K562 (cell line): ENCODE measurements around the gene CCDC127. TPM values are rescaled to one million over a fixed set of nuclear protein-coding genes. Genes with fewer than 3 reads are reported as not detected.

ENCODE experiments used
- EZH2 ChIP-seq: IDR thresholded peaks from 2 replicates; pipeline ENCODE4 v1.6.1; 2012; ENCODE audit warnings: low read depth, mild to moderate bottlenecking, inconsistent platforms, low read length, borderline replicate concordance
- HDAC1 ChIP-seq, 2 experiments: fragments of 450-650 bp; IDR thresholded peaks; 2 replicates each; pipeline ENCODE4 v1.6.1; 2016 to 2017; ENCODE audit warnings: inconsistent platforms in 1 of 2, mild to moderate bottlenecking in 1 of 2, moderate library complexity in 1 of 2
- HEY1 ChIP-seq: fragments of 250-450 bp; sonication (Bioruptor Pico); IDR thresholded peaks from 2 replicates; pipeline ENCODE4 v1.5.0; 2020; ENCODE audit warnings: mild to moderate bottlenecking, moderate library complexity, borderline replicate concordance
- HNRNPLL ChIP-seq: fragments of 200-400 bp; formaldehyde crosslinking; IDR thresholded peaks from 2 replicates; pipeline ENCODE4 v1.6.1; 2017; ENCODE audit warnings: low read length, low read depth, mild to moderate bottlenecking; ENCODE audit not compliant: poor library complexity, severe bottlenecking
- HSF4 ChIP-seq: fragments of 250-450 bp; sonication (Bioruptor Pico); IDR thresholded peaks from 2 replicates; pipeline ENCODE4 v2.1.2; 2022; ENCODE audit warnings: mild to moderate bottlenecking, moderate library complexity, borderline replicate concordance
- ILK ChIP-seq: fragments of 450-650 bp; IDR thresholded peaks from 2 replicates; pipeline ENCODE4 v1.6.1; 2016; ENCODE audit warnings: missing genetic modification characterization, low read depth, mild to moderate bottlenecking, missing compliant biosample characterization, moderate library complexity, borderline replicate concordance
- NEUROD1 ChIP-seq: fragments of 150-350 bp; IDR thresholded peaks from 2 replicates; pipeline ENCODE4 v1.6.1; 2014; ENCODE audit warnings: borderline replicate concordance, low read length, low read depth; ENCODE audit not compliant: partially characterized antibody
- NONO ChIP-seq, 2 experiments: fragments of 200-400 bp in 1 of 2; fragments of 450-650 bp in 1 of 2; formaldehyde crosslinking in 1 of 2; IDR thresholded peaks; 2 replicates each; pipeline ENCODE4 v1.6.1; 2017; ENCODE audit warnings: low read depth in 2 of 2, mild to moderate bottlenecking in 2 of 2, moderate library complexity in 2 of 2, low read length in 1 of 2
- RBM17 ChIP-seq: fragments of 200-400 bp; formaldehyde crosslinking; IDR thresholded peaks from 2 replicates; pipeline ENCODE4 v1.6.1; 2017; ENCODE audit warnings: low read depth, mild to moderate bottlenecking, low read length, borderline replicate concordance
- U2AF1 ChIP-seq: fragments of 200-400 bp; formaldehyde crosslinking; optimal IDR thresholded peaks from 2 replicates; pipeline ENCODE3; 2017; ENCODE audit warnings: mild to moderate bottlenecking, low read depth, low read length, moderate library complexity
- WHSC1 ChIP-seq: IDR thresholded peaks from one replicate; pipeline ENCODE4 v1.6.1; 2012; ENCODE audit warnings: low read length, control low read depth, inconsistent platforms
- ZBTB1 ChIP-seq: sonication (generic); formaldehyde crosslinking; IDR thresholded peaks from 2 replicates; pipeline ENCODE4 v1.8.1; 2023; ENCODE audit warnings: missing genetic modification reagents, low read depth, mild to moderate bottlenecking, borderline replicate concordance
- ZKSCAN3 ChIP-seq: fragments of 250-450 bp; sonication (Bioruptor Pico); IDR thresholded peaks from 2 replicates; pipeline ENCODE4 v1.4.0; 2020
- ZNF695 ChIP-seq: fragments of 450-650 bp; formaldehyde crosslinking; IDR thresholded peaks from 2 replicates; pipeline ENCODE4 v1.4.0; 2020; ENCODE audit warnings: mild to moderate bottlenecking, moderate library complexity
- polyA plus RNA-seq, 8 experiments: library from polyadenylated mRNA; depleted of rRNA in 4 of 8; stranded (reverse) in 5 of 8; unstranded in 3 of 8; fragments of >200 nt; fragmentation: Nextera tagmentation in 2 of 8; fragmentation: Illumina TruSeq in 1 of 8; extraction: Ambion mirVana in 2 of 8; extraction: Trizol in 1 of 8; gene quantifications; 2 replicates each; pipeline versions ENCODE4 v1.2.1 to v1.2.3, GENCODE V29; 2011 to 2014; ENCODE audit warnings: inconsistent platforms in 1 of 8, missing spikeins in 1 of 8
- total RNA-seq, 7 experiments: library from RNA; depleted of rRNA in 6 of 7; stranded (reverse); fragments of >200 nt in 6 of 7; fragmentation: Illumina TruSeq in 2 of 7; extraction: Trizol in 2 of 7; gene quantifications; 2 replicates each; pipeline versions ENCODE4 v1.2.1 to v1.2.3, GENCODE V29; 2011 to 2021; ENCODE audit warnings: low replicate concordance in 1 of 7
- TF ChIP-seq, protein P1 (sequence below), 2 experiments: IDR thresholded peaks; 2 replicates each; pipeline ENCODE4 v1.6.1; 2011; ENCODE audit warnings: borderline replicate concordance in 1 of 2, control low read depth in 1 of 2, low read depth in 1 of 2, low read length in 1 of 2, mild to moderate bottlenecking in 1 of 2, mixed read lengths in 1 of 2, moderate library complexity in 1 of 2; ENCODE audit not compliant: insufficient read depth in 1 of 2, insufficient read length in 1 of 2, poor library complexity in 1 of 2, severe bottlenecking in 1 of 2; ENCODE audit errors: extremely low read depth in 1 of 2
- TF ChIP-seq, protein P2 (sequence below): fragments of 250-450 bp; sonication (Bioruptor Pico); IDR thresholded peaks from 2 replicates; pipeline ENCODE4 v1.4.0; 2020
- TF ChIP-seq, protein P3 (sequence below): IDR thresholded peaks from 3 replicates; pipeline ENCODE4 v1.6.1; 2011; ENCODE audit warnings: borderline replicate concordance, mild to moderate bottlenecking; ENCODE audit not compliant: insufficient read length, insufficient read depth

The CCDC127 gene
- total and polyA plus RNA-seq, 9 of the 15 experiments (the other 6 are each of a cell fraction or from before 2014, with no cell fraction given), result 2.7 to 4.5 (median 4.1) TPM

DNA sequence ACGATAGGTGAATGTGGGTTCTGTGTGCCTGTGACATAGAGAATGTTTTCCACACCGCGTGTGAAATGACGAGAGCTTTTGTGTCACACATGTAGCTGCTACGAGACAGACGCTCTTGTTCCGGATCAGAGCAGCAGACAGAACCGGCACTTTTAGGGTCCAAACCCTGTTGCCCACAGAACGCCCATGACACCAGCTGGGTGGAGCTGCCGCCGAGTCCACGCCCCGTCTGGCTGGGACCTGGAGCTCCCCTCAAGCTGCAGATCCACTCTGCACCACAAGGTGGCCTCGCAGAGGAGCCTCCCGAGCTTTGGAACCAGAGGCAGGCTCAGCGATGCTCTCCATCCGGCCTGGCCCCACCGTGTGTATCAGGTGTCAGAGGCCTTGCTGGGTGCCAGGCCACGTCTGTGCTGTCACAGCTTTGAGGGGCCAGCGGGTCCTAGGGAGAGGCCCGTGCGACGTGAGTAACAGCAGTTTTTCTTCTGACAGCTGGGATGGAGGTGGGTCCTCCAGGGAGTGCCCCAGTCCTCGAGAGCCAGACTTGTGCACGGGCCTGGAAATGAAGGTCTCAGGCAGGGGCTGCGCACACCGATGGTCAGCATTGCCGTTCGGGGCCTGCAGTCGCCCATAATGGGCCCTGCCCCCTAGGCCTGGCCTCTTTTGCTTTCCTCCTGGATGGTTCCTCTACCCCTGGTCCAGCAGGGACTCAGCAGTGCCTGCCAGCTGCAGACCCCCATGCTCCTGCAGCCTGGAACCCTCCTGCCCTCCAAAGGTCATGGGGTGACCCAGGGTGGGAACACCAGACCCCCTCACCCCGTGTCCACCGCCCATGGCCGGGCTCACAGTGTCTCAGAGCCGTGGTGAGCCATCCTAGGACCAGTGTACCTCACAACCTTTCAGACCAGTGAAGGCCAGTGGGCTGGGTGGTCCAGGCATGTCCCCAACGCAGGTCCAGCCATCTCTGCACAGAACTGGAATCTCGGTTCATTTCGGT, 29.2 kb downstream of the CCDC127 start (continued):
- no peak for TF ChIP-seq HEY1 (CRISPR knock-in tag)
- no peak for TF ChIP-seq HDAC1 (IDR thresholded peaks at IDR 0.05)
- TF ChIP-seq ZBTB1, result no peak
- no peak for TF ChIP-seq WHSC1
- TF ChIP-seq U2AF1, result no peak
- no peak for TF ChIP-seq ZNF695 (CRISPR knock-in tag)
- TF ChIP-seq EZH2, result no peak
- TF ChIP-seq ILK (tag), result no peak
- TF ChIP-seq HSF4 (CRISPR knock-in tag), result no peak
- TF ChIP-seq, protein P1, sequence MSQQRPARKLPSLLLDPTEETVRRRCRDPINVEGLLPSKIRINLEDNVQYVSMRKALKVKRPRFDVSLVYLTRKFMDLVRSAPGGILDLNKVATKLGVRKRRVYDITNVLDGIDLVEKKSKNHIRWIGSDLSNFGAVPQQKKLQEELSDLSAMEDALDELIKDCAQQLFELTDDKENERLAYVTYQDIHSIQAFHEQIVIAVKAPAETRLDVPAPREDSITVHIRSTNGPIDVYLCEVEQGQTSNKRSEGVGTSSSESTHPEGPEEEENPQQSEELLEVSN (IDR thresholded peaks at IDR 0.05; ENCODE audit: borderline replicate concordance in 1 of 2, extremely low read depth in 1 of 2, insufficient read depth in 1 of 2, insufficient read length in 1 of 2, low read depth in 1 of 2, low read length in 1 of 2, poor library complexity in 1 of 2, severe bottlenecking in 1 of 2), result no peak
- TF ChIP-seq, protein P2, sequence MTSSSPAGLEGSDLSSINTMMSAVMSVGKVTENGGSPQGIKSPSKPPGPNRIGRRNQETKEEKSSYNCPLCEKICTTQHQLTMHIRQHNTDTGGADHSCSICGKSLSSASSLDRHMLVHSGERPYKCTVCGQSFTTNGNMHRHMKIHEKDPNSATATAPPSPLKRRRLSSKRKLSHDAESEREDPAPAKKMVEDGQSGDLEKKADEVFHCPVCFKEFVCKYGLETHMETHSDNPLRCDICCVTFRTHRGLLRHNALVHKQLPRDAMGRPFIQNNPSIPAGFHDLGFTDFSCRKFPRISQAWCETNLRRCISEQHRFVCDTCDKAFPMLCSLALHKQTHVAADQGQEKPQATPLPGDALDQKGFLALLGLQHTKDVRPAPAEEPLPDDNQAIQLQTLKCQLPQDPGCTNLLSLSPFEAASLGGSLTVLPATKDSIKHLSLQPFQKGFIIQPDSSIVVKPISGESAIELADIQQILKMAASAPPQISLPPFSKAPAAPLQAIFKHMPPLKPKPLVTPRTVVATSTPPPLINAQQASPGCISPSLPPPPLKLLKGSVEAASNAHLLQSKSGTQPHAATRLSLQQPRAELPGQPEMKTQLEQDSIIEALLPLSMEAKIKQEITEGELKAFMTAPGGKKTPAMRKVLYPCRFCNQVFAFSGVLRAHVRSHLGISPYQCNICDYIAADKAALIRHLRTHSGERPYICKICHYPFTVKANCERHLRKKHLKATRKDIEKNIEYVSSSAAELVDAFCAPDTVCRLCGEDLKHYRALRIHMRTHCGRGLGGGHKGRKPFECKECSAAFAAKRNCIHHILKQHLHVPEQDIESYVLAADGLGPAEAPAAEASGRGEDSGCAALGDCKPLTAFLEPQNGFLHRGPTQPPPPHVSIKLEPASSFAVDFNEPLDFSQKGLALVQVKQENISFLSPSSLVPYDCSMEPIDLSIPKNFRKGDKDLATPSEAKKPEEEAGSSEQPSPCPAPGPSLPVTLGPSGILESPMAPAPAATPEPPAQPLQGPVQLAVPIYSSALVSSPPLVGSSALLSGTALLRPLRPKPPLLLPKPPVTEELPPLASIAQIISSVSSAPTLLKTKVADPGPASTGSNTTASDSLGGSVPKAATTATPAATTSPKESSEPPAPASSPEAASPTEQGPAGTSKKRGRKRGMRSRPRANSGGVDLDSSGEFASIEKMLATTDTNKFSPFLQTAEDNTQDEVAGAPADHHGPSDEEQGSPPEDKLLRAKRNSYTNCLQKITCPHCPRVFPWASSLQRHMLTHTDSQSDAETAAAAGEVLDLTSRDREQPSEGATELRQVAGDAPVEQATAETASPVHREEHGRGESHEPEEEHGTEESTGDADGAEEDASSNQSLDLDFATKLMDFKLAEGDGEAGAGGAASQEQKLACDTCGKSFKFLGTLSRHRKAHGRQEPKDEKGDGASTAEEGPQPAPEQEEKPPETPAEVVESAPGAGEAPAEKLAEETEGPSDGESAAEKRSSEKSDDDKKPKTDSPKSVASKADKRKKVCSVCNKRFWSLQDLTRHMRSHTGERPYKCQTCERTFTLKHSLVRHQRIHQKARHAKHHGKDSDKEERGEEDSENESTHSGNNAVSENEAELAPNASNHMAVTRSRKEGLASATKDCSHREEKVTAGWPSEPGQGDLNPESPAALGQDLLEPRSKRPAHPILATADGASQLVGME, result 0 out of 2 replicates have a peak, but pooled peaks have one; percentile 40
- no peak for TF ChIP-seq NEUROD1
- no peak for TF ChIP-seq ZKSCAN3 (CRISPR knock-in tag)
- TF ChIP-seq, protein P3, sequence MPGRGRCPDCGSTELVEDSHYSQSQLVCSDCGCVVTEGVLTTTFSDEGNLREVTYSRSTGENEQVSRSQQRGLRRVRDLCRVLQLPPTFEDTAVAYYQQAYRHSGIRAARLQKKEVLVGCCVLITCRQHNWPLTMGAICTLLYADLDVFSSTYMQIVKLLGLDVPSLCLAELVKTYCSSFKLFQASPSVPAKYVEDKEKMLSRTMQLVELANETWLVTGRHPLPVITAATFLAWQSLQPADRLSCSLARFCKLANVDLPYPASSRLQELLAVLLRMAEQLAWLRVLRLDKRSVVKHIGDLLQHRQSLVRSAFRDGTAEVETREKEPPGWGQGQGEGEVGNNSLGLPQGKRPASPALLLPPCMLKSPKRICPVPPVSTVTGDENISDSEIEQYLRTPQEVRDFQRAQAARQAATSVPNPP, result no peak
- no peak for TF ChIP-seq HNRNPLL
- TF ChIP-seq RBM17, result no peak
- no peak for TF ChIP-seq NONO (IDR thresholded peaks at IDR 0.05; ENCODE audit: low read depth in 2 of 2, low read length in 1 of 2)
